Neural cell (in vitro differentiated cells): ENCODE measurements around the gene HELZ2.

Source experiments
- EP300 ChIP-seq: fragments of 450-650 bp; conservative IDR thresholded peaks from 2 replicates; pipeline ENCODE4 v1.6.1; 2014; ENCODE audit warnings: antibody characterized with exemption, mild to moderate bottlenecking, moderate library complexity; ENCODE audit not compliant: poor library complexity, severe bottlenecking
- EZH2 ChIP-seq: fragments of 200-600, 300-800 bp; shearing (Covaris generic), sonication (generic); IDR thresholded peaks from 2 replicates; pipeline ENCODE4 v1.6.1; 2014; ENCODE audit warnings: antibody characterized with exemption, low read length, borderline replicate concordance, mild to moderate bottlenecking; ENCODE audit not compliant: insufficient read depth, poor library complexity, severe bottlenecking
- MXI1 ChIP-seq: fragments of 450-650 bp; conservative IDR thresholded peaks from 2 replicates; pipeline ENCODE4 v1.6.1; 2014; ENCODE audit warnings: antibody characterized with exemption, mild to moderate bottlenecking; ENCODE audit not compliant: poor library complexity, severe bottlenecking
- POLR2AphosphoS5 ChIP-seq: IDR thresholded peaks from 2 replicates; pipeline ENCODE4 v1.6.1; 2012
- RAD21 ChIP-seq: fragments of 450-650 bp; conservative IDR thresholded peaks from 2 replicates; pipeline ENCODE4 v1.6.1; 2014; ENCODE audit warnings: antibody characterized with exemption, mild to moderate bottlenecking, moderate library complexity
- SMC3 ChIP-seq: fragments of 450-650 bp; conservative IDR thresholded peaks from 2 replicates; pipeline ENCODE4 v1.6.1; 2014; ENCODE audit warnings: antibody characterized with exemption, mild to moderate bottlenecking, moderate library complexity; ENCODE audit not compliant: poor library complexity
- TAF1 ChIP-seq: IDR thresholded peaks from 2 replicates; pipeline ENCODE4 v1.6.1; 2012; ENCODE audit warnings: low read depth
- TF ChIP-seq, protein P1 (sequence below): fragments of 450-650 bp; IDR thresholded peaks from 2 replicates; pipeline ENCODE4 v1.5.1; 2014; ENCODE audit warnings: antibody characterized with exemption, mild to moderate bottlenecking, moderate library complexity; ENCODE audit not compliant: poor library complexity, severe bottlenecking
- TF ChIP-seq, protein P2 (sequence below): IDR thresholded peaks from 2 replicates; pipeline ENCODE4 v1.6.1; 2012; ENCODE audit warnings: borderline replicate concordance

DNA sequence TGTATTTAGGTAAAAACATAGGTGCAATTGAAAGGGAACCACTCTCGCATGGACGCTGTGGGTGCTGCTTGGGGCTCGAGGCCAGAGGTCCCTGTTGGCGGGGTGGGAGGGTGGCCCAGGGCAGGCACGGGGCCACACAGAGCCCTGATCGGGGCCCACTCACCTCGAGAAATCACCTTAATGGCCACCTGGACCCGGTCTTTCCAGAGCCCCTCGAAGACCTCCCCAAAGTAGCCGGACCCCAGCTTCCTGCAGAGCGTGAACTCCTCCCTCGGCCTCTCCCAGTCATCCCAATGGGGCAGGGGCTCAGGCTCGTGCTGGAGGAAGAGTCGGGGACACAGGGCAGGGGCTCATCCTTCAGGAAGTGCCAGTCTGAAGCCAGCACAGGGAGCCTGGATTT, 40.7 kb downstream of the HELZ2 start:
- TF ChIP-seq RAD21 (no peak), EZH2 (no peak), EP300 (no peak), TAF1 (no peak), POLR2AphosphoS5 (no peak), MXI1 (no peak), SMC3 (no peak)
- TF ChIP-seq, protein P1, sequence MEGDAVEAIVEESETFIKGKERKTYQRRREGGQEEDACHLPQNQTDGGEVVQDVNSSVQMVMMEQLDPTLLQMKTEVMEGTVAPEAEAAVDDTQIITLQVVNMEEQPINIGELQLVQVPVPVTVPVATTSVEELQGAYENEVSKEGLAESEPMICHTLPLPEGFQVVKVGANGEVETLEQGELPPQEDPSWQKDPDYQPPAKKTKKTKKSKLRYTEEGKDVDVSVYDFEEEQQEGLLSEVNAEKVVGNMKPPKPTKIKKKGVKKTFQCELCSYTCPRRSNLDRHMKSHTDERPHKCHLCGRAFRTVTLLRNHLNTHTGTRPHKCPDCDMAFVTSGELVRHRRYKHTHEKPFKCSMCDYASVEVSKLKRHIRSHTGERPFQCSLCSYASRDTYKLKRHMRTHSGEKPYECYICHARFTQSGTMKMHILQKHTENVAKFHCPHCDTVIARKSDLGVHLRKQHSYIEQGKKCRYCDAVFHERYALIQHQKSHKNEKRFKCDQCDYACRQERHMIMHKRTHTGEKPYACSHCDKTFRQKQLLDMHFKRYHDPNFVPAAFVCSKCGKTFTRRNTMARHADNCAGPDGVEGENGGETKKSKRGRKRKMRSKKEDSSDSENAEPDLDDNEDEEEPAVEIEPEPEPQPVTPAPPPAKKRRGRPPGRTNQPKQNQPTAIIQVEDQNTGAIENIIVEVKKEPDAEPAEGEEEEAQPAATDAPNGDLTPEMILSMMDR, result no peak
- TF ChIP-seq, protein P2, sequence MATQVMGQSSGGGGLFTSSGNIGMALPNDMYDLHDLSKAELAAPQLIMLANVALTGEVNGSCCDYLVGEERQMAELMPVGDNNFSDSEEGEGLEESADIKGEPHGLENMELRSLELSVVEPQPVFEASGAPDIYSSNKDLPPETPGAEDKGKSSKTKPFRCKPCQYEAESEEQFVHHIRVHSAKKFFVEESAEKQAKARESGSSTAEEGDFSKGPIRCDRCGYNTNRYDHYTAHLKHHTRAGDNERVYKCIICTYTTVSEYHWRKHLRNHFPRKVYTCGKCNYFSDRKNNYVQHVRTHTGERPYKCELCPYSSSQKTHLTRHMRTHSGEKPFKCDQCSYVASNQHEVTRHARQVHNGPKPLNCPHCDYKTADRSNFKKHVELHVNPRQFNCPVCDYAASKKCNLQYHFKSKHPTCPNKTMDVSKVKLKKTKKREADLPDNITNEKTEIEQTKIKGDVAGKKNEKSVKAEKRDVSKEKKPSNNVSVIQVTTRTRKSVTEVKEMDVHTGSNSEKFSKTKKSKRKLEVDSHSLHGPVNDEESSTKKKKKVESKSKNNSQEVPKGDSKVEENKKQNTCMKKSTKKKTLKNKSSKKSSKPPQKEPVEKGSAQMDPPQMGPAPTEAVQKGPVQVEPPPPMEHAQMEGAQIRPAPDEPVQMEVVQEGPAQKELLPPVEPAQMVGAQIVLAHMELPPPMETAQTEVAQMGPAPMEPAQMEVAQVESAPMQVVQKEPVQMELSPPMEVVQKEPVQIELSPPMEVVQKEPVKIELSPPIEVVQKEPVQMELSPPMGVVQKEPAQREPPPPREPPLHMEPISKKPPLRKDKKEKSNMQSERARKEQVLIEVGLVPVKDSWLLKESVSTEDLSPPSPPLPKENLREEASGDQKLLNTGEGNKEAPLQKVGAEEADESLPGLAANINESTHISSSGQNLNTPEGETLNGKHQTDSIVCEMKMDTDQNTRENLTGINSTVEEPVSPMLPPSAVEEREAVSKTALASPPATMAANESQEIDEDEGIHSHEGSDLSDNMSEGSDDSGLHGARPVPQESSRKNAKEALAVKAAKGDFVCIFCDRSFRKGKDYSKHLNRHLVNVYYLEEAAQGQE, result no peak
